ENCODE measurements around the gene TAS2R31. TPM values are rescaled to one million over a fixed set of nuclear protein-coding genes. Genes with fewer than 3 reads are reported as not detected.

The TAS2R31 gene
- total RNA-seq, 1 experiment from 2014 or later, result 1.7 TPM

GRCh38 chr12:11026118-11026517 lies 5.1 kb downstream of the TAS2R31 start:
- H3K36me3 Mint-ChIP-seq (ENCODE audit: insufficient read depth in 1 of 3, low read depth in 3 of 3), result peaks cover 10 to 13% (median 12%) of the 10 kb centered on the region in 3 experiments
- no CpG with 5 or more reads among the region's 6 CpGs for WGBS (ENCODE audit: extremely low coverage, insufficient read length, low lambda C conversion rate)
- peak; percentile 67 for TF ChIP-seq CTCF (conservative IDR thresholded peaks at IDR 0.05)
- Histone ChIP-seq H4K8ac (replicated peaks; ENCODE audit: insufficient read length, low read depth, low read length) (no peak overlapping the region), H2BK15ac (ENCODE audit: low read depth, low read length) (no peak overlapping the region), H2AK5ac (ENCODE audit: insufficient read length, low read length) (no peak overlapping the region), H2BK12ac (ENCODE audit: insufficient read length, low read depth, low read length) (no peak overlapping the region), H4K20me1 (ENCODE audit: control insufficient read depth, insufficient read depth, insufficient read length) (no peaks in the 10 kb centered on the region), H3K9ac (ENCODE audit: extremely low read depth, insufficient read length, low read length) (no peak overlapping the region), H2AFZ (ENCODE audit: low read length) (no peak overlapping the region), H4K5ac (ENCODE audit: insufficient read length, low read depth, low read length) (no peak overlapping the region), H3K56ac (ENCODE audit: insufficient read length, low read depth, low read length) (no peak overlapping the region), H3K9me3 (ENCODE audit: control insufficient read depth, low read depth, low read length) (no peaks in the 10 kb centered on the region), H3K4me2 (ENCODE audit: insufficient read depth, insufficient read length, low read length) (no peak overlapping the region), H3K27ac (ENCODE audit: insufficient read length, low read depth, low read length) (no peak overlapping the region), H3K14ac (ENCODE audit: insufficient read depth, low read length) (no peak overlapping the region), H3K27me3 (ENCODE audit: insufficient read depth, low read length) (no peaks in the 10 kb centered on the region), H3K23me2 (ENCODE audit: insufficient read length, low read depth, low read length, poor library complexity, severe bottlenecking) (no peaks in the 10 kb centered on the region), H3K18ac (ENCODE audit: insufficient read length, low read depth, low read length) (no peak overlapping the region), H3K79me1 (ENCODE audit: insufficient read depth, low read depth, low read length, poor library complexity, severe bottlenecking) (no peaks in the 10 kb centered on the region), H3K4ac (ENCODE audit: low read depth, low read length) (no peak overlapping the region), H3K4me1 (ENCODE audit: insufficient read depth, low read length) (no peaks in the 10 kb centered on the region), H4K91ac (ENCODE audit: insufficient read length, low read depth, low read length) (no peak overlapping the region), H3K79me2 (ENCODE audit: insufficient read depth, low read length) (no peaks in the 10 kb centered on the region), H3T11ph (ENCODE audit: low read length) (no peak overlapping the region), H2BK120ac (ENCODE audit: low read depth, low read length, poor library complexity, severe bottlenecking) (no peak overlapping the region), H3K23ac (ENCODE audit: insufficient read length, low read depth, low read length) (no peak overlapping the region), H2BK20ac (ENCODE audit: low read depth, low read length, poor library complexity, severe bottlenecking) (no peak overlapping the region), H2BK5ac (ENCODE audit: insufficient read length, low read length) (no peak overlapping the region)
- peak; percentile 83 for DNase-seq
- H3K27me3 Mint-ChIP-seq (ENCODE audit: low read depth), result no peaks in the 10 kb centered on the region
- no peak overlapping the region for H3K4me3 Mint-ChIP-seq
- H3K27ac Mint-ChIP-seq, result no peak overlapping the region
- H3K4me1 Mint-ChIP-seq, result no peaks in the 10 kb centered on the region
- peaks cover 0 to 4% of the 10 kb centered on the region in 2 experiments; a peak in 2 of 5 replicates for H3K9me3 Mint-ChIP-seq
